NCI-H345 treated with DMSO at 0.1 percent for 48 hours (cell line): ENCODE measurements around the gene AVPR1A.

Experiments used
- DNase-seq: peaks from one replicate; lab custom pipeline; 2025; ENCODE audit not compliant: unreplicated experiment; lab: John Stamatoyannopoulos, UW

Gene AVPR1A

GRCh38 chr12:63095369-63095980 lies 55.5 kb downstream of the AVPR1A start:
- DNase-seq = no peak

GRCh38 chr12:63093711-63094110 lies 57.3 kb downstream of the AVPR1A start:
- DNase-seq = no peak

- DNase-seq = no peak
These were observed 57.9 kb downstream of the AVPR1A start for GRCh38 chr12:63093084-63093483.
